PC-3 (cell line): Measurements from ENCODE around the gene RUFY1. TPM values are rescaled to one million over a fixed set of nuclear protein-coding genes. Genes with fewer than 3 reads are reported as not detected.

ENCODE experiments used
- ATAC-seq: fragments of 200-7000 bp; cut with Tn5 transposase; 2 replicates; pipeline ENCODE4 v1.9.1; 2020; ENCODE audit warnings: mild to moderate bottlenecking, moderate library complexity
- BruUV-seq: library from RNA; stranded (reverse); fragments of 400-500 nt; replicated peaks from 2 replicates; lab custom pipeline; 2021; lab: Mats Ljungman, UMichigan
- CTCF ChIA-PET: fragments of 300-600 bp; sonication (Branson Sonifier 250); formaldehyde crosslinking; loops from one replicate; lab custom pipeline; 2022; ENCODE audit warnings: antibody characterized with exemption; lab: Charles Lee
- POLR2A ChIA-PET: fragments of 300-600 bp; sonication (Branson Sonifier 250); formaldehyde crosslinking; loops from one replicate; lab custom pipeline; 2022; ENCODE audit warnings: antibody characterized with exemption; ENCODE audit not compliant: unreplicated experiment; lab: Charles Lee
- DNase-seq: peaks from one replicate; pipeline ENCODE4 v3.0.0-alpha.2; 2015
- H2AFZ ChIP-seq: fragments of 300-600 bp; sonication (generic); 2 replicates; pipeline ENCODE4 v1.6.0; 2016; ENCODE audit warnings: antibody characterized with exemption, low read length
- H3F3A ChIP-seq: fragments of 300-600 bp; sonication (generic); one replicate; pipeline ENCODE4 v1.6.0; 2017; ENCODE audit warnings: antibody characterized with exemption, low read length, control low read depth, mild to moderate bottlenecking; ENCODE audit not compliant: unreplicated experiment
- H3K27ac ChIP-seq: fragments of 300-600 bp; sonication (generic); 2 replicates; pipeline ENCODE4 v1.5.1; 2016; ENCODE audit warnings: mild to moderate bottlenecking, low read length
- H3K27me3 ChIP-seq: fragments of 300-600 bp; sonication (generic); 2 replicates; pipeline ENCODE4 v1.6.1; 2016; ENCODE audit warnings: low read length, mixed read lengths
- H3K36me3 ChIP-seq: fragments of 300-600 bp; sonication (generic); 2 replicates; pipeline ENCODE4 v1.6.1; 2016; ENCODE audit warnings: low read depth, mixed run types, low read length, mixed read lengths
- H3K4me1 ChIP-seq: fragments of 300-600 bp; sonication (generic); 2 replicates; pipeline ENCODE4 v1.5.1; 2016; ENCODE audit warnings: low read length; ENCODE audit not compliant: insufficient read depth
- H3K4me2 ChIP-seq: fragments of 300-600 bp; sonication (generic); 2 replicates; pipeline ENCODE4 v1.6.0; 2016; ENCODE audit warnings: low read length
- H3K4me3 ChIP-seq: fragments of 300-600 bp; sonication (generic); 2 replicates; pipeline ENCODE4 v1.5.1; 2016; ENCODE audit warnings: mild to moderate bottlenecking, low read length, mixed read lengths
- H3K79me2 ChIP-seq: fragments of 300-600 bp; sonication (generic); 2 replicates; pipeline ENCODE4 v1.6.1; 2017; ENCODE audit warnings: low read length, mixed read lengths
- H3K9ac ChIP-seq: fragments of 300-600 bp; sonication (generic); 2 replicates; pipeline ENCODE4 v1.6.0; 2016; ENCODE audit warnings: mild to moderate bottlenecking, low read length
- H3K9me2 ChIP-seq: fragments of 300-600 bp; sonication (generic); replicated peaks from 2 replicates; pipeline ENCODE4 v1.6.1; 2016; ENCODE audit warnings: mixed run types, low read length, mixed read lengths
- H3K9me3 ChIP-seq: fragments of 300-600 bp; sonication (generic); 2 replicates; pipeline ENCODE4 v1.6.1; 2016; ENCODE audit warnings: low read length, mixed read lengths
- H4K20me1 ChIP-seq: fragments of 300-600 bp; sonication (generic); 2 replicates; pipeline ENCODE4 v1.6.1; 2016; ENCODE audit warnings: low read length, mixed read lengths
- CTCF ChIP-seq: fragments of 300-600 bp; sonication (generic); conservative IDR thresholded peaks from 2 replicates; pipeline ENCODE4 v1.5.1; 2017; ENCODE audit warnings: antibody characterized with exemption, low read depth, mild to moderate bottlenecking, low read length
- EZH2 ChIP-seq: fragments of 300-600 bp; sonication (generic); IDR thresholded peaks from one replicate; pipeline ENCODE4 v1.6.1; 2017; ENCODE audit warnings: antibody characterized with exemption, mild to moderate bottlenecking, low read length; ENCODE audit not compliant: unreplicated experiment
- EZH2phosphoT487 ChIP-seq: fragments of 300-600 bp; sonication (generic); IDR thresholded peaks from 2 replicates; pipeline ENCODE4 v1.6.1; 2018; ENCODE audit warnings: mild to moderate bottlenecking, antibody characterized with exemption, low read length, borderline replicate concordance
- intact Hi-C: fragments of 100-400 bp; cut with micrococcal nuclease; formaldehyde crosslinking; loops from 2 replicates; pipeline ENCODE4 v1.9.0; 2023
- total RNA-seq: library from RNA; depleted of rRNA; stranded (reverse); fragments of >200 nt; gene quantifications from 2 replicates; pipeline ENCODE4 v1.2.3, GENCODE V29; 2014

The RUFY1 gene
- total RNA-seq, 1 experiment from 2014 or later, result 27.1 TPM

- POLR2A ChIA-PET, result no interaction called here
Observed at GRCh38 chr5:179599566-179599965, 49.2 kb downstream of the RUFY1 start.

GRCh38 chr5:179599973-179600372, 49.6 kb downstream of the RUFY1 start:
- Histone ChIP-seq H4K20me1 (no peaks in the 10 kb centered on the region), H2AFZ (no peak overlapping the region), H3K4me1 (no peaks in the 10 kb centered on the region), H3F3A (no peaks in the 10 kb centered on the region), H3K27me3 (no peaks in the 10 kb centered on the region), H3K36me3 (no peaks in the 10 kb centered on the region), H3K4me2 (no peak overlapping the region), H3K9ac (no peak overlapping the region), H3K4me3 (no peak overlapping the region), H3K79me2 (no peaks in the 10 kb centered on the region), H3K9me3 (no peaks in the 10 kb centered on the region), H3K27ac (no peak overlapping the region), H3K9me2 (no peaks in the 10 kb centered on the region)
- TF ChIP-seq EZH2phosphoT487 (no peak), CTCF (no peak)
- no peak for DNase-seq
- no TSS peak for BruUV-seq
- intact Hi-C loops, result no loop called here
- POLR2A ChIA-PET, result no interaction called here
- CTCF ChIA-PET, result no interaction called here
- no peak for ATAC-seq

More at GRCh38 chr5:179599566-179599965, 49.2 kb downstream of the RUFY1 start:
- DNase-seq (no peak), ATAC-seq (no peak)
- H3K9me3 ChIP-seq, result no peaks in the 10 kb centered on the region
- BruUV-seq, result no TSS peak
- no peak for TF ChIP-seq EZH2
- TF ChIP-seq CTCF, result no peak
- TF ChIP-seq EZH2phosphoT487, result no peak
- H3K27ac ChIP-seq, result no peak overlapping the region
- no peaks in the 10 kb centered on the region; the same call in 1 of the 2 replicates for H3K36me3 ChIP-seq
- no peaks in the 10 kb centered on the region for H3K4me1 ChIP-seq
- no peaks in the 10 kb centered on the region for H3F3A ChIP-seq
- H3K79me2 ChIP-seq, result no peaks in the 10 kb centered on the region
- no peaks in the 10 kb centered on the region for H3K9me2 ChIP-seq
- no peak overlapping the region for H3K4me3 ChIP-seq
- H3K9ac ChIP-seq, result no peak overlapping the region
- intact Hi-C loops, result no loop called here
- CTCF ChIA-PET, result no interaction called here
- H4K20me1 ChIP-seq, result no peaks in the 10 kb centered on the region
- no peak overlapping the region for H3K4me2 ChIP-seq
- no peak overlapping the region for H2AFZ ChIP-seq
- H3K27me3 ChIP-seq, result no peaks in the 10 kb centered on the region

- H3K27ac ChIP-seq, result no peak overlapping the region
- ATAC-seq, result no peak
- H3K4me1 ChIP-seq, result no peaks in the 10 kb centered on the region
- no peaks in the 10 kb centered on the region for H3F3A ChIP-seq
- H3K9ac ChIP-seq, result no peak overlapping the region
- TF ChIP-seq EZH2 (no peak), EZH2phosphoT487 (no peak), CTCF (no peak)
- no peaks in the 10 kb centered on the region for H3K9me2 ChIP-seq
- CTCF ChIA-PET, result no interaction called here
- POLR2A ChIA-PET, result no interaction called here
- H3K36me3 ChIP-seq, result no peaks in the 10 kb centered on the region
- no peaks in the 10 kb centered on the region for H3K27me3 ChIP-seq
- no peaks in the 10 kb centered on the region for H4K20me1 ChIP-seq
- H3K4me3 ChIP-seq, result no peak overlapping the region
- H3K9me3 ChIP-seq, result no peaks in the 10 kb centered on the region
- H3K4me2 ChIP-seq, result no peak overlapping the region
- no peak overlapping the region for H2AFZ ChIP-seq
- H3K79me2 ChIP-seq, result no peaks in the 10 kb centered on the region
- DNase-seq, result no peak
- intact Hi-C loops, result no loop called here
- BruUV-seq, result no TSS peak
Observed at GRCh38 chr5:179601871-179602625, 51.7 kb downstream of the RUFY1 start.
